HG03103 (cell line): ENCODE results near the gene TIMM13.

Experiments
- ATAC-seq: cut with Tn5 transposase; IDR thresholded peaks from one replicate; pipeline ENCODE4 v1.9.1; 2021; ENCODE audit warnings: low read depth; ENCODE audit not compliant: unreplicated experiment

TIMM13 gene

GRCh38 chr19:2387367-2388288 is 39.8 kb downstream of the TIMM13 start:
- ATAC-seq: no peak

- no peak for ATAC-seq
Measured at GRCh38 chr19:2385053-2385721, 42.2 kb downstream of the TIMM13 start.

GRCh38 chr19:2382530-2383222 is 44.7 kb downstream of the TIMM13 start:
- ATAC-seq: no peak

- ATAC-seq: no peak
Measured at GRCh38 chr19:2381148-2381820, 46.1 kb downstream of the TIMM13 start.

- ATAC-seq: no peak
Measured at GRCh38 chr19:2380567-2380966, 46.8 kb downstream of the TIMM13 start.

GRCh38 chr19:2376784-2377519 is 50.4 kb downstream of the TIMM13 start:
- ATAC-seq: no peak
